HEK293 (cell line): ENCODE measurements around the gene MINPP1.

Experiments
- CTCF ChIA-PET: fragments of 350-600 bp; formaldehyde crosslinking; extraction: SDS; loops from one replicate; lab custom pipeline; 2021; ENCODE audit warnings: antibody characterized with exemption; lab: Yijun Ruan, JAX
- POLR2A ChIA-PET: fragments of 300-600 bp; formaldehyde crosslinking; extraction: SDS; loops from one replicate; lab custom pipeline; 2020; ENCODE audit warnings: antibody characterized with exemption, inconsistent platforms; lab: Yijun Ruan, JAX
- H3K27ac ChIP-seq: fragments of 200-500 bp; sonication (Bioruptor generic); 2 replicates; pipeline ENCODE4 v1.5.1; 2014; ENCODE audit warnings: low read depth, low read length, control low read depth, inconsistent platforms; ENCODE audit errors: extremely low read depth
- H3K36me3 ChIP-seq, 2 experiments: fragments of 200-500 bp in 1 of 2; sonication (Bioruptor generic) in 1 of 2; 1 replicate in 1 of 2; 2 replicates in 1 of 2; pipeline ENCODE4 v1.5.1; 2014 to 2017; ENCODE audit warnings: inconsistent platforms in 2 of 2, low read length in 2 of 2; ENCODE audit not compliant: control insufficient read depth in 2 of 2, insufficient read depth in 1 of 2
- H3K4me1 ChIP-seq: fragments of 200-500 bp; sonication (Bioruptor generic); 2 replicates; pipeline ENCODE4 v1.5.1; 2014; ENCODE audit warnings: mild to moderate bottlenecking, low read length, inconsistent platforms; ENCODE audit not compliant: control insufficient read depth, insufficient read depth
- H3K4me3 ChIP-seq: 2 replicates; pipeline ENCODE4 v1.5.1; 2011; ENCODE audit warnings: low read depth, mild to moderate bottlenecking, control low read depth, low read length, moderate library complexity
- H3K9me3 ChIP-seq: fragments of 200-500 bp; sonication (Bioruptor generic); 2 replicates; pipeline ENCODE4 v1.5.1; 2014; ENCODE audit warnings: low read depth, low read length, inconsistent platforms; ENCODE audit not compliant: control insufficient read depth, insufficient read depth
- HOXC10 ChIP-seq: sonication (generic); formaldehyde crosslinking; IDR thresholded peaks from 2 replicates; pipeline ENCODE4 v1.8.1; 2023; ENCODE audit warnings: mild to moderate bottlenecking, missing genetic modification reagents
- MEIS1 ChIP-seq: sonication (generic); formaldehyde crosslinking; IDR thresholded peaks from 2 replicates; pipeline ENCODE4 v1.8.1; 2022; ENCODE audit warnings: missing genetic modification reagents, mild to moderate bottlenecking, borderline replicate concordance
- SETDB1 ChIP-seq: IDR thresholded peaks from one replicate; pipeline ENCODE4 v1.6.1; 2017; ENCODE audit warnings: mild to moderate bottlenecking, low read length, moderate library complexity, mixed read lengths; ENCODE audit not compliant: insufficient read length
- SP2 ChIP-seq: fragments of 450-650 bp; formaldehyde crosslinking; IDR thresholded peaks from 2 replicates; pipeline ENCODE4 v1.5.1; 2016; ENCODE audit warnings: missing biosample characterization, missing genetic modification characterization
- ZIC2 ChIP-seq: fragments of 450-650 bp; formaldehyde crosslinking; IDR thresholded peaks from 2 replicates; pipeline ENCODE4 v1.5.1; 2016; ENCODE audit warnings: missing biosample characterization, missing genetic modification characterization
- ZNF23 ChIP-seq: fragments of 450-650 bp; formaldehyde crosslinking; IDR thresholded peaks from 2 replicates; pipeline ENCODE4 v1.5.1; 2016; ENCODE audit warnings: missing biosample characterization, missing genetic modification characterization, borderline replicate concordance
- ZNF292 ChIP-seq: fragments of 450-650 bp; formaldehyde crosslinking; IDR thresholded peaks from 2 replicates; pipeline ENCODE4 v1.5.1; 2016; ENCODE audit warnings: low read depth, missing biosample characterization, missing genetic modification characterization, borderline replicate concordance
- ZNF324 ChIP-seq: fragments of 450-650 bp; formaldehyde crosslinking; IDR thresholded peaks from 2 replicates; pipeline ENCODE4 v1.5.1; 2016; ENCODE audit warnings: missing biosample characterization, missing genetic modification characterization
- ZNF510 ChIP-seq: fragments of 450-650 bp; formaldehyde crosslinking; IDR thresholded peaks from 2 replicates; pipeline ENCODE4 v1.5.1; 2018; ENCODE audit warnings: mild to moderate bottlenecking, missing genetic modification characterization, missing biosample characterization; ENCODE audit not compliant: insufficient replicate concordance
- ZNF514 ChIP-seq: fragments of 450-650 bp; formaldehyde crosslinking; IDR thresholded peaks from 2 replicates; pipeline ENCODE4 v1.5.1; 2016; ENCODE audit warnings: missing biosample characterization, missing genetic modification characterization
- ZNF544 ChIP-seq: fragments of 450-650 bp; formaldehyde crosslinking; IDR thresholded peaks from 2 replicates; pipeline ENCODE4 v1.5.0; 2017; ENCODE audit warnings: missing biosample characterization, missing genetic modification characterization
- ZNF626 ChIP-seq: fragments of 450-650 bp; sonication (Bioruptor Pico); formaldehyde crosslinking; IDR thresholded peaks from 2 replicates; pipeline ENCODE4 v1.5.1; 2018; ENCODE audit warnings: missing biosample characterization, missing genetic modification characterization, inconsistent platforms
- ZNF664 ChIP-seq: fragments of 450-650 bp; formaldehyde crosslinking; IDR thresholded peaks from 2 replicates; pipeline ENCODE4 v1.5.1; 2016; ENCODE audit warnings: missing biosample characterization, missing genetic modification characterization
- ZNF747 ChIP-seq: fragments of 450-650 bp; formaldehyde crosslinking; IDR thresholded peaks from 2 replicates; pipeline ENCODE4 v1.5.1; 2016; ENCODE audit warnings: missing biosample characterization, missing genetic modification characterization
- ZNF792 ChIP-seq: fragments of 450-650 bp; formaldehyde crosslinking; IDR thresholded peaks from 2 replicates; pipeline ENCODE4 v1.5.1; 2016; ENCODE audit warnings: missing biosample characterization, missing genetic modification characterization
- TF ChIP-seq, protein P1 (sequence below): fragments of 450-650 bp; formaldehyde crosslinking; IDR thresholded peaks from 2 replicates; pipeline ENCODE4 v1.5.1; 2016; ENCODE audit warnings: missing biosample characterization, missing genetic modification characterization
- TF ChIP-seq, protein P2 (sequence below): IDR thresholded peaks from 2 replicates; pipeline ENCODE4 v1.6.1; 2011; ENCODE audit warnings: mild to moderate bottlenecking, low read depth, low read length, borderline replicate concordance
- TF ChIP-seq, protein P3 (sequence below): fragments of 450-650 bp; formaldehyde crosslinking; conservative IDR thresholded peaks from 2 replicates; pipeline ENCODE4 v1.5.1; 2016; ENCODE audit warnings: low read depth, missing biosample characterization, missing genetic modification characterization
- TF ChIP-seq, protein P4 (sequence below): fragments of 450-650 bp; formaldehyde crosslinking; IDR thresholded peaks from 2 replicates; pipeline ENCODE4 v1.5.1; 2017; ENCODE audit warnings: missing biosample characterization, missing genetic modification characterization
- TF ChIP-seq, protein P5 (sequence below): fragments of 450-650 bp; formaldehyde crosslinking; IDR thresholded peaks from 2 replicates; pipeline ENCODE4 v1.5.1; 2016; ENCODE audit warnings: missing biosample characterization, missing genetic modification characterization
- TF ChIP-seq, protein P6 (sequence below): fragments of 450-650 bp; IDR thresholded peaks from 2 replicates; pipeline ENCODE4 v1.5.1; 2018; ENCODE audit warnings: missing biosample characterization, mild to moderate bottlenecking, missing genetic modification characterization

The MINPP1 gene

DNA sequence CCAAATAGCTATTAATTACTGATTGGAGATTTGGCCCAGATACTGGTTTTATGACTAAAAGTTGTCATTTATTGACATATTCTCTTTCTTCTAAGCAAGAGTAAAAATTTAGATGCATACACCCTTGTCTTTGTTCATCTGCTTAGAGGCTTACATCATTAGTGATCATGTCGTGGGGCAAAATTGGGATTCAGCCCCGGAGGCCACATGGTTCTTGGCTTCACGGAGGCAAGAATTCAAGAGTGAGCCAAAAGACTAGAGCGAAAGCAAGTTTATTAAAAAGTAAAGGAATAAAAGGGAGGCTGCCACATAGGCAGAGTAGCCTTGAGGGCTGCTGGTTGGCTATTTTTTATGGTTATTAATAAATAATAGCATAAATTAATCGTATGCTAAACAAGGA, 41.1 kb downstream of the MINPP1 start:
- TF ChIP-seq ZNF626 (tag by site-specific recombination) (no peak), HOXC10 (CRISPR knock-in tag) (no peak), ZNF514 (tag by site-specific recombination) (no peak), ZNF324 (tag by site-specific recombination) (no peak), ZIC2 (tag by site-specific recombination) (no peak), ZNF544 (tag by site-specific recombination) (no peak), ZNF292 (no peak), SP2 (tag by site-specific recombination) (no peak), ZNF792 (tag by site-specific recombination) (no peak), MEIS1 (CRISPR knock-in tag) (no peak), ZNF510 (tag by site-specific recombination) (no peak)
- TF ChIP-seq, protein P1, sequence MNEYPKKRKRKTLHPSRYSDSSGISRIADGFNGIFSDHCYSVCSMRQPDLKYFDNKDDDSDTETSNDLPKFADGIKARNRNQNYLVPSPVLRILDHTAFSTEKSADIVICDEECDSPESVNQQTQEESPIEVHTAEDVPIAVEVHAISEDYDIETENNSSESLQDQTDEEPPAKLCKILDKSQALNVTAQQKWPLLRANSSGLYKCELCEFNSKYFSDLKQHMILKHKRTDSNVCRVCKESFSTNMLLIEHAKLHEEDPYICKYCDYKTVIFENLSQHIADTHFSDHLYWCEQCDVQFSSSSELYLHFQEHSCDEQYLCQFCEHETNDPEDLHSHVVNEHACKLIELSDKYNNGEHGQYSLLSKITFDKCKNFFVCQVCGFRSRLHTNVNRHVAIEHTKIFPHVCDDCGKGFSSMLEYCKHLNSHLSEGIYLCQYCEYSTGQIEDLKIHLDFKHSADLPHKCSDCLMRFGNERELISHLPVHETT (tag by site-specific recombination): no peak
- TF ChIP-seq, protein P2, sequence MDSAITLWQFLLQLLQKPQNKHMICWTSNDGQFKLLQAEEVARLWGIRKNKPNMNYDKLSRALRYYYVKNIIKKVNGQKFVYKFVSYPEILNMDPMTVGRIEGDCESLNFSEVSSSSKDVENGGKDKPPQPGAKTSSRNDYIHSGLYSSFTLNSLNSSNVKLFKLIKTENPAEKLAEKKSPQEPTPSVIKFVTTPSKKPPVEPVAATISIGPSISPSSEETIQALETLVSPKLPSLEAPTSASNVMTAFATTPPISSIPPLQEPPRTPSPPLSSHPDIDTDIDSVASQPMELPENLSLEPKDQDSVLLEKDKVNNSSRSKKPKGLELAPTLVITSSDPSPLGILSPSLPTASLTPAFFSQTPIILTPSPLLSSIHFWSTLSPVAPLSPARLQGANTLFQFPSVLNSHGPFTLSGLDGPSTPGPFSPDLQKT: no peak
- TF ChIP-seq, protein P3, sequence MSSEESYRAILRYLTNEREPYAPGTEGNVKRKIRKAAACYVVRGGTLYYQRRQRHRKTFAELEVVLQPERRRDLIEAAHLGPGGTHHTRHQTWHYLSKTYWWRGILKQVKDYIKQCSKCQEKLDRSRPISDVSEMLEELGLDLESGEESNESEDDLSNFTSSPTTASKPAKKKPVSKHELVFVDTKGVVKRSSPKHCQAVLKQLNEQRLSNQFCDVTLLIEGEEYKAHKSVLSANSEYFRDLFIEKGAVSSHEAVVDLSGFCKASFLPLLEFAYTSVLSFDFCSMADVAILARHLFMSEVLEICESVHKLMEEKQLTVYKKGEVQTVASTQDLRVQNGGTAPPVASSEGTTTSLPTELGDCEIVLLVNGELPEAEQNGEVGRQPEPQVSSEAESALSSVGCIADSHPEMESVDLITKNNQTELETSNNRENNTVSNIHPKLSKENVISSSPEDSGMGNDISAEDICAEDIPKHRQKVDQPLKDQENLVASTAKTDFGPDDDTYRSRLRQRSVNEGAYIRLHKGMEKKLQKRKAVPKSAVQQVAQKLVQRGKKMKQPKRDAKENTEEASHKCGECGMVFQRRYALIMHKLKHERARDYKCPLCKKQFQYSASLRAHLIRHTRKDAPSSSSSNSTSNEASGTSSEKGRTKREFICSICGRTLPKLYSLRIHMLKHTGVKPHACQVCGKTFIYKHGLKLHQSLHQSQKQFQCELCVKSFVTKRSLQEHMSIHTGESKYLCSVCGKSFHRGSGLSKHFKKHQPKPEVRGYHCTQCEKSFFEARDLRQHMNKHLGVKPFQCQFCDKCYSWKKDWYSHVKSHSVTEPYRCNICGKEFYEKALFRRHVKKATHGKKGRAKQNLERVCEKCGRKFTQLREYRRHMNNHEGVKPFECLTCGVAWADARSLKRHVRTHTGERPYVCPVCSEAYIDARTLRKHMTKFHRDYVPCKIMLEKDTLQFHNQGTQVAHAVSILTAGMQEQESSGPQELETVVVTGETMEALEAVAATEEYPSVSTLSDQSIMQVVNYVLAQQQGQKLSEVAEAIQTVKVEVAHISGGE: no peak
- TF ChIP-seq, protein P4, sequence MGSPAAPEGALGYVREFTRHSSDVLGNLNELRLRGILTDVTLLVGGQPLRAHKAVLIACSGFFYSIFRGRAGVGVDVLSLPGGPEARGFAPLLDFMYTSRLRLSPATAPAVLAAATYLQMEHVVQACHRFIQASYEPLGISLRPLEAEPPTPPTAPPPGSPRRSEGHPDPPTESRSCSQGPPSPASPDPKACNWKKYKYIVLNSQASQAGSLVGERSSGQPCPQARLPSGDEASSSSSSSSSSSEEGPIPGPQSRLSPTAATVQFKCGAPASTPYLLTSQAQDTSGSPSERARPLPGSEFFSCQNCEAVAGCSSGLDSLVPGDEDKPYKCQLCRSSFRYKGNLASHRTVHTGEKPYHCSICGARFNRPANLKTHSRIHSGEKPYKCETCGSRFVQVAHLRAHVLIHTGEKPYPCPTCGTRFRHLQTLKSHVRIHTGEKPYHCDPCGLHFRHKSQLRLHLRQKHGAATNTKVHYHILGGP: no peak
- Histone ChIP-seq H3K9me3 (no peaks in the 10 kb centered on the region), H3K4me3 (no peak overlapping the region), H3K27ac (no peak overlapping the region), H3K36me3 (peaks cover 16 to 21% of the 10 kb centered on the region in 2 experiments), H3K4me1 (no peaks in the 10 kb centered on the region)
- POLR2A ChIA-PET: no interaction called here
- CTCF ChIA-PET: interaction anchor here (0.6 kb wide), 1 partner anchor 148 kb away, joined by 3 read pairs; no protein-coding TSS in a partner anchor

DNA sequence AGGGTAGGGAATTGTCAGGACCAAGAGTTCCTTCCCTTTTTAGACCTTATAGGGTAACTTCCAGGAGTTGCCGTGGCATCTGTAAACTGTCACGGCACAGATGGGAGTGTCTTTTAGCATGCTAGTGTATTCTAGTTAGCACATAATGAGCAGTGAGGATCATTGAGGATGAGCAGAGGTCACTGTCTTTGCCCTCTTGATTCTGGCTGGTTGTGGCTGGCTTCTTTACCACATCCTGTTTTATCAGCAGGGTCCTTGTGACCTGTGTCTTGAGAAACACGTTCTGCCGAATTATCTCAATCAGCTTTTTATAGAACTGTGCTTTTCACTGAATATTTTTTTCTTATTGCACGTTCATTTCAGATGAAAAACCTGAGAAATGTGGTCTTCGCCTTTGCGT, 41.5 kb downstream of the MINPP1 start:
- H3K4me3 ChIP-seq: no peak overlapping the region
- TF ChIP-seq ZNF23 (tag by site-specific recombination): no peak
- TF ChIP-seq ZNF626 (tag by site-specific recombination): no peak
- TF ChIP-seq ZNF664: no peak
- TF ChIP-seq, protein P5, sequence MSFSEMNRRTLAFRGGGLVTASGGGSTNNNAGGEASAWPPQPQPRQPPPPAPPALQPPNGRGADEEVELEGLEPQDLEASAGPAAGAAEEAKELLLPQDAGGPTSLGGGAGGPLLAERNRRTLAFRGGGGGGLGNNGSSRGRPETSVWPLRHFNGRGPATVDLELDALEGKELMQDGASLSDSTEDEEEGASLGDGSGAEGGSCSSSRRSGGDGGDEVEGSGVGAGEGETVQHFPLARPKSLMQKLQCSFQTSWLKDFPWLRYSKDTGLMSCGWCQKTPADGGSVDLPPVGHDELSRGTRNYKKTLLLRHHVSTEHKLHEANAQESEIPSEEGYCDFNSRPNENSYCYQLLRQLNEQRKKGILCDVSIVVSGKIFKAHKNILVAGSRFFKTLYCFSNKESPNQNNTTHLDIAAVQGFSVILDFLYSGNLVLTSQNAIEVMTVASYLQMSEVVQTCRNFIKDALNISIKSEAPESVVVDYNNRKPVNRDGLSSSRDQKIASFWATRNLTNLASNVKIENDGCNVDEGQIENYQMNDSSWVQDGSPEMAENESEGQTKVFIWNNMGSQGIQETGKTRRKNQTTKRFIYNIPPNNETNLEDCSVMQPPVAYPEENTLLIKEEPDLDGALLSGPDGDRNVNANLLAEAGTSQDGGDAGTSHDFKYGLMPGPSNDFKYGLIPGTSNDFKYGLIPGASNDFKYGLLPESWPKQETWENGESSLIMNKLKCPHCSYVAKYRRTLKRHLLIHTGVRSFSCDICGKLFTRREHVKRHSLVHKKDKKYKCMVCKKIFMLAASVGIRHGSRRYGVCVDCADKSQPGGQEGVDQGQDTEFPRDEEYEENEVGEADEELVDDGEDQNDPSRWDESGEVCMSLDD: no peak
- TF ChIP-seq, protein P1 (tag by site-specific recombination): no peak
- TF ChIP-seq ZNF747 (tag by site-specific recombination): no peak
- no peak for TF ChIP-seq SETDB1
- TF ChIP-seq, protein P6, sequence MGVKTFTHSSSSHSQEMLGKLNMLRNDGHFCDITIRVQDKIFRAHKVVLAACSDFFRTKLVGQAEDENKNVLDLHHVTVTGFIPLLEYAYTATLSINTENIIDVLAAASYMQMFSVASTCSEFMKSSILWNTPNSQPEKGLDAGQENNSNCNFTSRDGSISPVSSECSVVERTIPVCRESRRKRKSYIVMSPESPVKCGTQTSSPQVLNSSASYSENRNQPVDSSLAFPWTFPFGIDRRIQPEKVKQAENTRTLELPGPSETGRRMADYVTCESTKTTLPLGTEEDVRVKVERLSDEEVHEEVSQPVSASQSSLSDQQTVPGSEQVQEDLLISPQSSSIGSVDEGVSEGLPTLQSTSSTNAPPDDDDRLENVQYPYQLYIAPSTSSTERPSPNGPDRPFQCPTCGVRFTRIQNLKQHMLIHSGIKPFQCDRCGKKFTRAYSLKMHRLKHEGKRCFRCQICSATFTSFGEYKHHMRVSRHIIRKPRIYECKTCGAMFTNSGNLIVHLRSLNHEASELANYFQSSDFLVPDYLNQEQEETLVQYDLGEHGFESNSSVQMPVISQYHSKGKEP: no peak
- H3K9me3 ChIP-seq: no peaks in the 10 kb centered on the region
- no peak overlapping the region for H3K27ac ChIP-seq
- ChIA-PET POLR2A (no interaction called here), CTCF (interaction anchor here (0.6 to 0.8 kb wide), 2 partner anchors 13 to 148 kb away, joined by 3 read pairs; no protein-coding TSS in a partner anchor)
- H3K4me1 ChIP-seq: no peaks in the 10 kb centered on the region
- peaks cover 16 to 21% of the 10 kb centered on the region in 2 experiments for H3K36me3 ChIP-seq
